B cell (primary cell): ENCODE data around the gene ARIH2.

Experiments
- CTCF ChIP-seq: fragments of 200-600 bp; IDR thresholded peaks from one replicate; pipeline ENCODE4 v1.8.0; 2022; ENCODE audit warnings: antibody characterized with exemption, mild to moderate bottlenecking
- EZH2 ChIP-seq: IDR thresholded peaks from 2 replicates; pipeline ENCODE4 v1.6.1; 2012; ENCODE audit warnings: borderline replicate concordance, low read depth, mild to moderate bottlenecking, moderate library complexity, low read length; ENCODE audit not compliant: insufficient read depth, poor library complexity, severe bottlenecking

DNA sequence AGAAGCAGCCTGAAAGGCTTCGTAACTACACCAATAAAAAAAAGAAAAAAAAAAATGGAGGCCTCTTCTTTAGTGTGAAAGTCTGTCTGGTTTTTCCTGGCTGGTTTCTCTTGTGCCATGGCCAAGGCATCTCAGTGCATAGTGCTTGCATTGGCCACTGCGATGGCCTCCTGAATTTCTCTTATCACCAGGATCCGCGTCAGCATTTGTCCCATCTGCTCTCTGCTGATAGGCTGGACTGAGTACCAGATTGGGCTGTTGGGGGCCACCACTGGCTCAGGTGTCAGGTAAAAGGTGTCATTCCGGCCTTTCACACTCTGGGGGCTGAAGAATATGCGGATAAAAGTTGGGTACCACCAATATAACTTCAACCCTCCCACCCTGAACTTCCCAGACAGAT lies 111.7 kb downstream of the ARIH2 start:
- no peak for TF ChIP-seq CTCF
- TF ChIP-seq EZH2: no peak
